HG03565 (cell line): ENCODE measurements around the gene BLVRB.
"Not testable (repeated sequence)": the region's sequence is repeated elsewhere in the genome, so short reads cannot be mapped to it uniquely, and the experiment has no call there.

Experiments used
- ATAC-seq: cut with Tn5 transposase; IDR thresholded peaks from one replicate; pipeline ENCODE4 v1.9.1; 2021; ENCODE audit warnings: mild to moderate bottlenecking, moderate library complexity; ENCODE audit not compliant: unreplicated experiment

BLVRB gene

GRCh38 chr19:40452016-40452415 is 13.5 kb downstream of the BLVRB start:
- ATAC-seq: no peak

DNA sequence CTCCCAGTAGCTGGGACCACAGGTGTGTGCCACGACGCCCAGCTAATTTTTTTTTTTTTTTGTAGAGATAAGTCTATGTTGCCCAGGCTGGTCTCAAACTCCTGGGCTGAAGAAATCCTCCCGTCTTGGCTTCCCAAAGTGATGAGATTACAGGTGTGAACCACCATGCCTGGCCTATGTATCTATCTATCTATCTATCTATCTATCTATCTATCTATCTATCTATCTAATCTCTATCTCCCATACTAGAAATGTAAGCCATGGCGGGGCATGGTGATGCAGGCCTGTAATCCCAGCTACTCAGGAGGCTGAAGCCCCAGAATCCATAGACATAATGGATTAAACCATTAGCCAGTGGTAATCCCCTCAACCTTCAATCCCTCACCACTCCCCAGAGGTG is 14.9 kb downstream of the BLVRB start:
- no peak for ATAC-seq

- ATAC-seq: no peak
Measured at GRCh38 chr19:40449506-40449905, 16.0 kb downstream of the BLVRB start.

GRCh38 chr19:40446263-40446784 is 19.2 kb downstream of the BLVRB start:
- ATAC-seq: no peak

GRCh38 chr19:40445780-40446262 is 19.7 kb downstream of the BLVRB start:
- ATAC-seq: no peak

DNA sequence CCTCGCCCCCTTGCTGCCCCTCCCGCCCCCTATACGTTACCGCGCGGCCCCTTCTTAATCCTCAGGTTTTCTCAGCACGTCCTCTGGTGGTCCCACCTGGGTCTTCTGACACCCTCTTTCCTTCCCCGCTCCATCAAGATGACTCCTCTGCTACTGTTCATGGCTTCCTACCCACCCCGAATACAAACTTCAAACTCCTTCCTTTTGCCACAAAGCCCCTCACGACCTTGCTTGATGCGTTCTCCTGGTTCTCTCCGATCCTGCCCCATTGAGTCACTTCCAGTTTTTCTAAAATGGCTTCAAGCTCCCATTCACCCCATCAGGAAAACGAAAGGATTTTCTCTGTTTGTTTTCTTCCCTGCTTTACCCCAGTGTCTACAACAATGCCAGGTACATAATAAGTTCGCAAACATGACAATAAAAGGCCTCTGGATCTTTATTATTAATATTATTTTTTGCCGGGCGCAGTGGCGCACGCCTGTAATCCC is 20.7 kb downstream of the BLVRB start:
- ATAC-seq: no peak

DNA sequence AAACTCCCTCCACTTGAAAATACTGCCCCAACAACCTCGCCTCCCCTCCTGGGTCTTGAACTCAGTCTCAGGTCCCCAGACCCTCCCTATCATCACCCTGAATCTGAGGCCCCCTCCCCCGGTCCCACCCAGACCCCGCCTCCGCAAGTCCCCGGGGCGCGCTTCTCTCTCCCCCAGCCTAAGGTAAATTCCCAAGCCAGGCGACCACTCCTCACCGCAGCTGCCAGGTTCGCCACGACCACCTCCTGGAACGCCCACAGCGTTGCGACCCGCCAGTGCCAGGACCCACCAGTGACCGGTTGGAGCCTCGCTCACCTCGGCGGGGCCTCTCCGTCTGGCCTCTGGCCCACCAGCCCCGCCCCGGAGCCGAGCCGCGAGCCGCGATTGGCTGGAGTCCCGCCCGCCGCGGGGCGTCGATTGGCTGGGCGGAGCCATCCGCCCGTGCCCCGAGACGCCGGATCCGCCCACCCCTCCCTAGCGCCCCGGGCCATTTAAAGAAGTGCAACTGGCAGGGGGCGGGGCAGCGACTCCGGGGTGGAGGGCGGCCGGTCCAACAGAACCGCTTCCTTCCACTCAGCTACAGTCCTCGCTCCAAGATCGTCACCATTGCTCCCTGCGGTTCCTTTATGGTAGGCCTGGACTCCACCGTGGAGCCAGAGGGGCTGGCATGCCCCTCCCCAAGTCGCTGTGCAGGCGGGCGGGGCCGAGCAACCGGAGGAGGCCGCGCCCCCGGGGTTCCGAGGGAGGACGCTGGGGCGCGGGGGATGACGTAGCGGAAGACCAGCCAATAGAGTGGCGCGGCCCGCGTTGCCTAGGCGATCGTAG is 21.3 kb downstream of the BLVRB start, which contains the start of gene SERTAD3:
Gene SERTAD3, minus strand, starts transcription at position 336 of the 825 bp plus-strand sequence. CDS start 2,255 bp downstream, outside the sequence.
- ATAC-seq: peak; percentile 50

DNA sequence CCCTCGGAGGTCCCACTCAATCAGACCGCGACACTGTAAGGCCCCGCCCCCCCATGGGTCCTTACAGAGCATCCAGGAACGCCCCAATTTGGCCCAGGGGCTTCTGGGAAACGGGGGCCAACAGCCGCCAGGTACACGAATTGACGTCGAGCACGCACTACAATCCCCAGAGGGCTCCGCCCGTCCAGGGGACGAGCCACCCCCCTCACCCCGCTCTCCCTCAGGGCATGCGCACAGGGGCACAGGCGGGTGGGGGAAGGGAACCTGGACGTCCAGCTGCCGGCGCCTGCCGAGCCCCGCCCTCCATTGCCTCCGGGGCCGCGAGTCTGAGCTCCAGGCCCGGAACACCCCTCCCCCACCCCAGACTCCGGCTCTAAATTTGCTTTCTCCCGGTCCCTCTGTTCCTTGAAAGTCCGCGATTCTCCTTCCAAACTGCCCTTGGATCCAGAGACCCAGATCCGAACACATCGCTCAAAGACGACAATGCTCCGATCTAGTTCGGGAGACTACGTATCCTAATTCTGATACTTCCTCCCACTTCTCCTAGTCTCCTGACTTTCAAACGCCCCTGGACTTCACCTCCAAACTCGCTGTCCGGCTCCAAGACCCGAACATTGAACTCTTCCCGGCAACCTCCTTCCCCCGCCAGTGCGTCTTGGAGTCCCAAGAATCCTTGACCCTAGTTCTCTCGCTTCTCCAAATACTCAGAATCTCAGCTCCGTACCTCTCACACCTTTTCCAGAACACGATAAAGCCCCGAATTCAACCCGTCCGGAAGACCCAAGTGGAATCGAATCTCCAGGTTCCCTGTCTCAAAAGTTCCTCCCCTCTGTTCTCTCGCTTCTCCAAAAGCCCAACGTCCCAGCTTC is 22.2 kb downstream of the BLVRB start:
- ATAC-seq: peak; percentile 64

- ATAC-seq: no peak
Measured at GRCh38 chr19:40442328-40443130, 23.0 kb downstream of the BLVRB start.

DNA sequence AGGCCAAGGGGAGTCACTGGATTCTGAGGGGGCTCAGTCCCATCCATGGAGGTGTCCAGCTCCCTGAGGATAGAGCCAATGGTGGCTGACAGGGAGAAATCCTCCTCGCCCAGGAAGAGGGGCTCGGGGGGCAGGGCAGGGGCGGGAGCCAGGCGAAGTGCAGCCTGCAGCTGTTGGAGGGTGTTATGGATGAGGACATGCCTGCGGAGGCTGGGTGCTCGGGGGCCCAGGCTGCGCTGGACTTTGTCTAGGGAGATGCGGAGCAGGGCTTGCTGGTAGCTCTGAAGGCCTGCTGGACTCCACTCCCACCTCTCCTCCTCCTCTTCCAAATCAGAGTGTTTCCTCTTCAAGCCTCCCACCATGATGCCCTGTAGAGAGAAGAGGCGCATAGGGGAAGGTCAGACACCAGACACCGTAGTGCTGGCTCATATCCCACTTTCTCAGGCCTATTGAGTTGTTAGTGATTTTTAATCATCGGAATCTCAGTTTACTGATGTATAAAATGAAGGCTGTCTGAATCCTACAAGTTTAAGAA is 23.8 kb downstream of the BLVRB start:
- no peak for ATAC-seq

DNA sequence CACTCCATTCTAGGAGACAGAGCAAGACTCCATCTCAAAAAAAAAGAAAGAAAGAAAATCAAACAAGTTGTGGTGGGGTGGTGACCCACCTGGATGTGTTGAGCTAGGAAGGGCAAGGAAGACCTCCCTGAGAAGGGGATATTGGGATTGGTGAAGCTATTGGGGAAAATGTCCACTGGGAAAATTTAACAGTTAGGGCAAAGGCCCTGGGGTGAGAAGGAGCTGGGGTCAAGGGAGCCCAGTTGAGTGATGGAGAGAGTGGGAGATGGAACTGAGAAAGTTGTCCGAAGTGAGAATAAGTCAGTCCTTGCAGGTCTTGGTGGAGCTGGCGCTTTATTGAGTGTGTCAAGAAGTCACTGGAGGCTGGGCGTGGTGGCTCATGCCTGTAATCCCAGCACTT is 27.3 kb downstream of the BLVRB start:
- no peak for ATAC-seq

DNA sequence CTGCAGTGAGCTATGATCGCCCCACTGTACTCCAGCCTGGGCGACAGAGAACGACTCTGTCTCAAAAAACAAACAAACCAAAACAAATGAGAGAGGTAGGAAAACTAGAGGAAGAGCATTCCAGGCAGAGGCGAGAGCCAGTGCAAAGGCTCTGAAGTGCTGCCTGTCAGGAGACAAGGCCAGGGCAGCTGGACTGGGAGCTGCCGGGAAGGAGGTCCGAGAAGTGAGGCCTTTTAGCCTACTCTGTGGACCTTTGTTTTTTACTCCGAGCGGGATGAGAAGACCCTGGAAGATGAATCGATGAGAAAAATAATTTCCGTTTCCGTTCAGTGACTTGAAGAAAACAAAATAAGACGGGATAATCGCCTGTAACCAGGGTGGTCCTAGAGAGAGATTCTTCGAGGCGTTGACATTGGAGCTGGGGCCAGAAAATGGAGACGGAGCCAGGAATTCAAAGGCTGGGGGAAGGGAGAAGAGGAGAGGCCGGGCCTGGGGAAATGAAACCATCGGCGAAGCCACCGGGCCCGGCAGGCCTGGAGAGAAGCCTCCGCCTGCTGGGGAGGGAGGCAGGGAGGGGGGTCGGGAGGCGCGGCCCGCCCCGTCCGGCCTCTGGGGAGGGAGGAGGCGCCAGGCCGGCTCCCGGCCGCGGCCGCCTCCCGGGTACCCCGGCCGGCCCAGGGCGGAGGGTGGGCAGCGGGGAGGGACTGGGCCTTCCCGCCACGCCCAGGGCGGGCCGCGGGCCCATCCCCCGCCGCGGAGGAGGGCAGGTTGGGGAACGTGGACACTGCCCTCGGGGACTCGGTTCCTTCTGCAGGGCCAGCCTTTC is 31.9 kb downstream of the BLVRB start:
- ATAC-seq: no peak

DNA sequence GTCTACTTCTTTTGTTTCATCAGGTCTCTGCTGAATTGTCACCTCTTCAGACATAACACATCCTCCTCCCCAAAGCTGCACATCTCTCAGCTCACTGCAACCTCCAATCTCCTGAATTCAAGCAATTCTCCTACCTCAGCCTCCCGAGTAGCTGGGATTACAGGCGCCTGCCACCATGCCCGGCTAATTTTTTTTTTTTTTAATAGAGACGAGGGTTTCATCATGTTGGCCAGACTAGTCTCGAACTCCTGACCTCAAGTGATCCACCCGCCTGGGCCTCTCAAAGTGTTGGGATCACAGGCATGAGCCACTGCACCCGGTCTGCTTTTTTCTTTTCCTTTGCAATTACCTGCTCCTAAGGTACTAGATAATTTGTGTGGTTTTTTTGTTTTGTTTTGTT is 32.8 kb downstream of the BLVRB start:
- ATAC-seq: not testable (repeated sequence)

- no peak for ATAC-seq
Measured at GRCh38 chr19:40431698-40432097, 33.8 kb downstream of the BLVRB start.

GRCh38 chr19:40430242-40430641 is 35.3 kb downstream of the BLVRB start:
- not testable (repeated sequence) for ATAC-seq

GRCh38 chr19:40428197-40428596 is 37.3 kb downstream of the BLVRB start:
- not testable (repeated sequence) for ATAC-seq

- ATAC-seq: peak; percentile 78
Measured at GRCh38 chr19:40425450-40426287, 39.9 kb downstream of the BLVRB start, which contains the start of gene SERTAD1. SERTAD1 (minus strand) TSS chr19:40425992; CDS start chr19:40423546, 2,446 bp downstream.
